MM.1S (cell line): ENCODE measurements around the gene FBXL17.

Experiments used
- DNase-seq: peaks from one replicate; pipeline ENCODE4 v3.0.0-alpha.2; 2015
- H2AFZ ChIP-seq: fragments of 300-600 bp; sonication (generic); 2 replicates; pipeline ENCODE4 v1.6.0; 2016; ENCODE audit warnings: antibody characterized with exemption, low read length
- H3F3A ChIP-seq: fragments of 300-600 bp; sonication (generic); 2 replicates; pipeline ENCODE4 v1.6.1; 2016; ENCODE audit warnings: mild to moderate bottlenecking, antibody characterized with exemption, low read length, moderate library complexity, mixed read lengths; ENCODE audit not compliant: insufficient read depth
- H3K27ac ChIP-seq: fragments of 300-600 bp; sonication (generic); 2 replicates; pipeline ENCODE4 v1.5.1; 2016; ENCODE audit warnings: mild to moderate bottlenecking, low read length
- H3K27me3 ChIP-seq: fragments of 300-600 bp; sonication (generic); replicated peaks from 2 replicates; pipeline ENCODE4 v1.6.0; 2016; ENCODE audit warnings: low read length; ENCODE audit not compliant: insufficient read depth
- H3K36me3 ChIP-seq: fragments of 300-600 bp; sonication (generic); replicated peaks from 2 replicates; pipeline ENCODE4 v1.6.1; 2016; ENCODE audit warnings: mild to moderate bottlenecking, low read length, mixed read lengths; ENCODE audit not compliant: insufficient read depth
- H3K4me1 ChIP-seq: fragments of 300-600 bp; sonication (generic); 2 replicates; pipeline ENCODE4 v1.6.1; 2016; ENCODE audit warnings: low read length, mixed read lengths
- H3K4me2 ChIP-seq: fragments of 300-600 bp; sonication (generic); 2 replicates; pipeline ENCODE4 v1.6.0; 2016; ENCODE audit warnings: low read depth, low read length
- H3K4me3 ChIP-seq: fragments of 300-600 bp; sonication (generic); 2 replicates; pipeline ENCODE4 v1.5.1; 2016; ENCODE audit warnings: low read length, mixed read lengths
- H3K79me2 ChIP-seq: fragments of 300-600 bp; sonication (generic); 2 replicates; pipeline ENCODE4 v1.6.1; 2016; ENCODE audit warnings: mixed run types, low read length, mixed read lengths
- H3K9ac ChIP-seq: fragments of 300-600 bp; sonication (generic); 2 replicates; pipeline ENCODE4 v1.6.1; 2016; ENCODE audit warnings: low read length, mixed read lengths
- H3K9me2 ChIP-seq: fragments of 300-600 bp; sonication (generic); replicated peaks from 2 replicates; pipeline ENCODE4 v1.6.1; 2016; ENCODE audit warnings: mild to moderate bottlenecking, low read length, mixed read lengths; ENCODE audit not compliant: insufficient read depth
- H3K9me3 ChIP-seq: fragments of 300-600 bp; sonication (generic); replicated peaks from 2 replicates; pipeline ENCODE4 v1.6.1; 2016; ENCODE audit warnings: mild to moderate bottlenecking, low read length, mixed read lengths; ENCODE audit not compliant: insufficient read depth
- H4K20me1 ChIP-seq: fragments of 300-600 bp; sonication (generic); 2 replicates; pipeline ENCODE4 v1.6.1; 2016; ENCODE audit warnings: mild to moderate bottlenecking, low read length, moderate library complexity, mixed read lengths; ENCODE audit not compliant: insufficient read depth
- EZH2 ChIP-seq: fragments of 300-600 bp; sonication (generic); optimal IDR thresholded peaks from 2 replicates; pipeline ENCODE3; 2017; ENCODE audit warnings: low read depth, mild to moderate bottlenecking, antibody characterized with exemption, low read length, mixed read lengths
- EZH2phosphoT487 ChIP-seq: fragments of 300-600 bp; sonication (generic); IDR thresholded peaks from 2 replicates; pipeline ENCODE4 v1.6.1; 2018; ENCODE audit warnings: antibody characterized with exemption, low read length
- TF ChIP-seq, protein P1 (sequence below): fragments of 300-600 bp; sonication (generic); IDR thresholded peaks from 2 replicates; pipeline ENCODE4 v1.5.1; 2016; ENCODE audit warnings: antibody characterized with exemption, low read length, mixed read lengths

The FBXL17 gene

DNA sequence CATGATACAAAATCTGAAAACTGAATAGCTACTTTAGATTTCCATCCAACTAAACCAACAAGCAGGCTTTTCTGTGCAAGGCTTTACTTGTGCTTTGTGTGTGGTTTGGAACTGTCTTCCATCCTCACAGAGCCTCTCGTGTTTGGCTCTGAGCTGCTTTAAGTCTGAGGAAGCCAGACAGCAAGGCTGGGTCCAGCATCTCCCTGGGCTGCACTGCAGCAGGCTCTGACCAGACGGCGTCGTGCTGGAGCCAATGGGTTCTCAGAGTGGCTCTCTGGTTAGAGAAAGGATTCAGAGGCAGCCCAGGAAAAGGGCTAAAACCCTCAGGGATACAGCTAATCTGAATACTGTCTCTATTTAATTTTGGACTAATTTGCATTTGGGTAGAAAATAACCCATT, 503.2 kb downstream of the FBXL17 start:
- Histone ChIP-seq H3K27me3 (no peaks in the 10 kb centered on the region), H3K9me2 (no peaks in the 10 kb centered on the region), H3K4me1 (no peaks in the 10 kb centered on the region), H3K9ac (no peak overlapping the region), H3K36me3 (no peaks in the 10 kb centered on the region), H3F3A (no peaks in the 10 kb centered on the region; the same call in 1 of the 2 replicates), H2AFZ (no peak overlapping the region), H4K20me1 (no peaks in the 10 kb centered on the region; the same call in 1 of the 2 replicates), H3K4me3 (no peak overlapping the region), H3K4me2 (no peak overlapping the region), H3K9me3 (no peaks in the 10 kb centered on the region), H3K27ac (no peak overlapping the region), H3K79me2 (no peaks in the 10 kb centered on the region)
- DNase-seq = no peak
- no peak for TF ChIP-seq EZH2phosphoT487
- no peak for TF ChIP-seq EZH2
- TF ChIP-seq, protein P1, sequence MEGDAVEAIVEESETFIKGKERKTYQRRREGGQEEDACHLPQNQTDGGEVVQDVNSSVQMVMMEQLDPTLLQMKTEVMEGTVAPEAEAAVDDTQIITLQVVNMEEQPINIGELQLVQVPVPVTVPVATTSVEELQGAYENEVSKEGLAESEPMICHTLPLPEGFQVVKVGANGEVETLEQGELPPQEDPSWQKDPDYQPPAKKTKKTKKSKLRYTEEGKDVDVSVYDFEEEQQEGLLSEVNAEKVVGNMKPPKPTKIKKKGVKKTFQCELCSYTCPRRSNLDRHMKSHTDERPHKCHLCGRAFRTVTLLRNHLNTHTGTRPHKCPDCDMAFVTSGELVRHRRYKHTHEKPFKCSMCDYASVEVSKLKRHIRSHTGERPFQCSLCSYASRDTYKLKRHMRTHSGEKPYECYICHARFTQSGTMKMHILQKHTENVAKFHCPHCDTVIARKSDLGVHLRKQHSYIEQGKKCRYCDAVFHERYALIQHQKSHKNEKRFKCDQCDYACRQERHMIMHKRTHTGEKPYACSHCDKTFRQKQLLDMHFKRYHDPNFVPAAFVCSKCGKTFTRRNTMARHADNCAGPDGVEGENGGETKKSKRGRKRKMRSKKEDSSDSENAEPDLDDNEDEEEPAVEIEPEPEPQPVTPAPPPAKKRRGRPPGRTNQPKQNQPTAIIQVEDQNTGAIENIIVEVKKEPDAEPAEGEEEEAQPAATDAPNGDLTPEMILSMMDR = no peak

DNA sequence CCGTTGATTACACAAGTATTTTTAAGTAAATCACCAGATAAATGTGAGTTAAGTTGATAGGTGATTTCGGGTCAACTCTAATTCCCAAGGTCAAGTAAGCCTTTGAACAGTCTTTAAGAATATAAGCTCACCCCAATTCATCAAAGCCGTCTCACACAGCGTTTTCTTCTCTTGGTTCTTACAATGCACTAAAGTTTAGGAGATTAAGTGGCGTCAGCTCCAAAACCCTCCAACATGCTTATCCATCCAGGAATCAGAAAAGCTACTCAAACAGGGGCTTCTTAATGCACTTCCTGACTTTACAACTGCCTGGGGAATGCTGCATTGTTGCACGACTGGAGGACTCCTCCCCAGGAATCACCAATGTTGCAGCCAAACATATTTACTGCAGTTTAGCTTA, 505.0 kb downstream of the FBXL17 start:
- Histone ChIP-seq H3K27me3 (no peaks in the 10 kb centered on the region), H4K20me1 (no peaks in the 10 kb centered on the region; the same call in 1 of the 2 replicates), H3K9ac (no peak overlapping the region), H3K79me2 (no peaks in the 10 kb centered on the region), H3K4me2 (no peak overlapping the region), H3K36me3 (no peaks in the 10 kb centered on the region), H3K9me2 (no peaks in the 10 kb centered on the region), H3K9me3 (no peaks in the 10 kb centered on the region), H3K27ac (no peak overlapping the region), H2AFZ (no peak overlapping the region), H3K4me3 (no peak overlapping the region), H3F3A (no peaks in the 10 kb centered on the region; the same call in 1 of the 2 replicates), H3K4me1 (no peaks in the 10 kb centered on the region)
- TF ChIP-seq EZH2 (no peak), EZH2phosphoT487 (no peak)
- TF ChIP-seq, protein P1 = no peak
- no peak for DNase-seq

- no peaks in the 10 kb centered on the region for H3K9me2 ChIP-seq
- TF ChIP-seq EZH2phosphoT487 (no peak), EZH2 (no peak)
- TF ChIP-seq, protein P1 = no peak
- no peaks in the 10 kb centered on the region for H3K4me1 ChIP-seq
- no peak overlapping the region for H3K9ac ChIP-seq
- H3K4me2 ChIP-seq = no peak overlapping the region
- no peak for DNase-seq
- no peaks in the 10 kb centered on the region; the same call in 1 of the 2 replicates for H3F3A ChIP-seq
- no peaks in the 10 kb centered on the region for H3K27me3 ChIP-seq
- H3K27ac ChIP-seq = no peak overlapping the region
- H3K36me3 ChIP-seq = no peaks in the 10 kb centered on the region
- no peaks in the 10 kb centered on the region; the same call in 1 of the 2 replicates for H4K20me1 ChIP-seq
- H3K9me3 ChIP-seq = no peaks in the 10 kb centered on the region
- no peak overlapping the region for H3K4me3 ChIP-seq
- H2AFZ ChIP-seq = no peak overlapping the region
- H3K79me2 ChIP-seq = no peaks in the 10 kb centered on the region
These were observed 505.6 kb downstream of the FBXL17 start for GRCh38 chr5:107876261-107876660.
